ENCODE data around the gene ATXN10.

ATXN10 gene

DNA sequence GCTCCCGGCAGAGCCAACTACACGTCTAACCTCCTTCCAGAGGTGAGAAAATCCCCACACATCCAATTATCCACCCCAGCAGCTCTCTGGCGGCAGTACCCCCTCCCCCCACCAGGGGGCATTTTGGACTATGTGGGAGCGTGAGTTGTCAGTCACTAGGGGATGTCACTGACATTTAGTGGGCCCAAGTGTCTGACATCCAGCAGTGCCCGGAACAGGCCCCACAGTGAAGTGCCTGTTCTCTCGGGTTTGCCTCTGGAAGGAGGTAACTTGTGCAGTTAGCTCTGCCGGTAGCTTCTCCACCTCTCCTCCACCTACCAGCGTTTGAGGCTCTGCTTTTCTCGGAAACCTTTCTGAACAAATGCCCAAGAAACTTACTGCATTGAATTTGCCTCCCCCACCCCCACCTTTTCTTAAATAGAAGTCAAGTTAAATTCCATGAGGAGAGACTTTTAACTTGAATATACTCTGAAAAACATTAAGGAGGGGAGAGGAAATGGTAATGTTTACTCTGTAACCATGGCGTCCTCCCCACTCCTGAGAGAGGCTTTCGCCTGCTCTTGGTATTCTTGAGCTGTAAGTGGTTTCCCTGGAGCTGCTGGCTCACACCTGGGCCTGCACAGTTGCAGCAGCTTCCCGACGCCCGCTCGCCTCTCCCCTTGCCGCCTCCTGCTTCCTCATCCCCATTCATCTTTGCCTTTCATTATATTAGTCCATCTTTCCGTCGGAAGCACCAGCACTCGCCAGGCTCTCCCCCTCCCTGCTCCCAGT, 192.5 kb downstream of the ATXN10 start:
- peak; percentile 77 for DNase-seq (ENCODE audit: extremely low spot score)
- POLR2A ChIA-PET, result no interaction called here
- CTCF ChIA-PET, result interaction anchor here (0.5 to 1.5 kb wide), 12 partner anchors 11 to 242 kb away, joined by 3 to 5 read pairs (median 3); no protein-coding TSS in a partner anchor
- TF ChIP-seq ZNF384 (IDR thresholded peaks at IDR 0.05), result no peak
- TF ChIP-seq, protein P1, sequence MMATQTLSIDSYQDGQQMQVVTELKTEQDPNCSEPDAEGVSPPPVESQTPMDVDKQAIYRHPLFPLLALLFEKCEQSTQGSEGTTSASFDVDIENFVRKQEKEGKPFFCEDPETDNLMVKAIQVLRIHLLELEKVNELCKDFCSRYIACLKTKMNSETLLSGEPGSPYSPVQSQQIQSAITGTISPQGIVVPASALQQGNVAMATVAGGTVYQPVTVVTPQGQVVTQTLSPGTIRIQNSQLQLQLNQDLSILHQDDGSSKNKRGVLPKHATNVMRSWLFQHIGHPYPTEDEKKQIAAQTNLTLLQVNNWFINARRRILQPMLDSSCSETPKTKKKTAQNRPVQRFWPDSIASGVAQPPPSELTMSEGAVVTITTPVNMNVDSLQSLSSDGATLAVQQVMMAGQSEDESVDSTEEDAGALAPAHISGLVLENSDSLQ (IDR thresholded peaks at IDR 0.05), result peak; percentile 82
- no peak for TF ChIP-seq HDGF (IDR thresholded peaks at IDR 0.05; ENCODE audit: borderline replicate concordance)

DNA sequence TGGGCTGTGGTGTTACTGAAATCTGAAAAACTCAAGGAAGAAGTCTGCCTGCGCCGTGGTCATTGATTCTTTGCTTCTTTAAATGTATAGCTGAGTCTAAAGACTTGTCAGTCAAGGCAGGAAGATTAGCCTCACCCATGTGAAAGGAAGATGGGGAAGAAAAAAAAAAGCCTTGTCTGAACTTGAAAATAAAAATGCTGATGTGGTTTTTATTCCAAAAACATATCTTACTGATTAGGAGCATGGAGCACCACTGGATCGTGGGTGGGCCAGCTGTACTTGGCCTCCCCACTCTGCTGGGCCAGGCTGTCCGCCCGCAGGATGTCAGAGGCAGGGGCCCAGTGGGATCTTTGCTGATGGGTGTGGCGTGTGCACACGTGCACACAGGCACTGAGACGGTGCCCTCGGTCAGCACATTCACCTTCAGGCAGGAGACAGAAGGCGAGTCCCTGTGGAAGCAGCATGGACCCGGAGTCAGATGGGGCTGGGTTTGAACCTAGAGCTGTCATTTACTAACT, 193.4 kb downstream of the ATXN10 start:
- CTCF ChIA-PET, result interaction anchor here (0.7 to 1.5 kb wide), 2 partner anchors 20 to 763 kb away, joined by 3 read pairs; no protein-coding TSS in a partner anchor
- TF ChIP-seq CTBP1 (IDR thresholded peaks at IDR 0.05; ENCODE audit: borderline replicate concordance), result no peak
- no peak for TF ChIP-seq SUZ12 (IDR thresholded peaks at IDR 0.05)
- TF ChIP-seq ARNT (IDR thresholded peaks at IDR 0.05), result no peak
- TF ChIP-seq TARDBP (IDR thresholded peaks at IDR 0.05), result no peak
- TF ChIP-seq FOXA1 (IDR thresholded peaks at IDR 0.05), result no peak
- TF ChIP-seq SP1 (IDR thresholded peaks at IDR 0.05), result no peak
- TF ChIP-seq HDGF (IDR thresholded peaks at IDR 0.05; ENCODE audit: borderline replicate concordance), result no peak
- no peak for DNase-seq (ENCODE audit: extremely low spot score)
- POLR2A ChIA-PET, result no interaction called here

DNA sequence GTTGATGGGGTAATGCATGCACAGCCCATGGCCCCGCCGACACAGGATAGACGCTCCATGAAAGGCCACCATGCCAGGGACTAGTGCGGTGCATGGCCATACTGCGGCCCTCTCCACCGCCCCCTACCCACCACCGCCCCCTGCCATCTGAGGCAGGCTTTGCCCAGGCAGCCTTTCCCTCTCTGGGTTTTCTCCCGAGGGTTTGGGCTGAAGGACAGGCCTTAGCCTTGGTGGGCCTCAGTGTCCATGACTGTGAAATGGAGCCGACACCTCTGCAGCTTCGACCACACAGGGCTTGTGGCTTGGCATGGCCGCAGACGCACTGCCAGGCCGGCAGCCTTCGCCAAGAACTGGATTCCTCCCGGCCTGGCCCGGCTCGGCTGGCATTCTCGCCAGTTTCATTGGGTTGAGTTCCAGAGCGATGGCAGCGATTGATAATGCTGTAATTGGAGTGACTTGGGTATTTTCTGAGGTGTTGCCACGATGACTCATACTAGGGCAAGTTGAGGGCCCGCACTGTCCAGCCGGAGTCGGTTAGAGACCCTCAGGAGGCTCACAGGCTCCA, 194.0 kb downstream of the ATXN10 start:
- TF ChIP-seq ELF4 (IDR thresholded peaks at IDR 0.05) (no peak), FOXA1 (IDR thresholded peaks at IDR 0.05) (no peak), TARDBP (IDR thresholded peaks at IDR 0.05) (no peak), HDGF (IDR thresholded peaks at IDR 0.05; ENCODE audit: borderline replicate concordance) (no peak), NFRKB (IDR thresholded peaks at IDR 0.05) (no peak), FOXM1 (IDR thresholded peaks at IDR 0.05; ENCODE audit: borderline replicate concordance) (no peak), CTBP1 (IDR thresholded peaks at IDR 0.05; ENCODE audit: borderline replicate concordance) (no peak), L3MBTL2 (conservative IDR thresholded peaks at IDR 0.05) (no peak), FOXK2 (IDR thresholded peaks at IDR 0.05) (no peak), BHLHE40 (IDR thresholded peaks at IDR 0.05; ENCODE audit: borderline replicate concordance) (no peak), SUZ12 (IDR thresholded peaks at IDR 0.05) (no peak), ARNT (IDR thresholded peaks at IDR 0.05) (no peak)
- TF ChIP-seq, protein P1 (IDR thresholded peaks at IDR 0.05), result no peak
- ChIA-PET CTCF (interaction anchor here (1.5 kb wide), 1 partner anchor 21 kb away, joined by 3 read pairs; no protein-coding TSS in a partner anchor), POLR2A (no interaction called here)

DNA sequence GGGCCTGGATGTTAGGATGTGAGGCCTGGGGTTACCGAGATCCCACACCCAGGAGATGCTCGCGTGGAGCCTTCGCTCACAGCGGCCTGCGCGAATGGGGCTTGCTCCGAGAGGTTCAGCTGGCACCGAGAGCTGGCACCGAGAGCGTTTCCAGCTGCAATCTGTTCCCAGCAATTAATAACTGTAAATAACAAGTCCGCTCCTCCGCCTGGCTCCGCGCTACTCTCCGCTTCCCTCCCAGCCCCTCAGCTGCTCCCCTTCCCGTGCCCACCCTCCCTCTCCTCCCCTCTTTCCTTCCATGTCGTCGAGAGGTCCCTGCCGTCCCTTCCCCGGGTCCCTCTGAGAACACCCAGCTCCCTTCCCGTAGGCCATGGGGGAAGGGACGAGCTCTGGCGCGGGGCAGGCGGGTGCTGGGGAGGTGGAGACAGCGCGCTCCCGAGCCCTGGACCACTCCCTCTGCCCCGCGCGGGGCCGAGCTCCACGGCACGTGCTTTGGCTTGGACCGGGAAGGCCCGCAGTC, 194.6 kb downstream of the ATXN10 start:
- POLR2A ChIA-PET, result no interaction called here
- CTCF ChIA-PET, result no interaction called here
- no peak for DNase-seq (ENCODE audit: extremely low spot score)
- TF ChIP-seq TARDBP (IDR thresholded peaks at IDR 0.05) (no peak), ZNF384 (IDR thresholded peaks at IDR 0.05) (no peak), NFRKB (IDR thresholded peaks at IDR 0.05) (no peak), L3MBTL2 (conservative IDR thresholded peaks at IDR 0.05) (no peak), HDGF (IDR thresholded peaks at IDR 0.05; ENCODE audit: borderline replicate concordance) (no peak), FOXM1 (IDR thresholded peaks at IDR 0.05; ENCODE audit: borderline replicate concordance) (no peak), CTBP1 (IDR thresholded peaks at IDR 0.05; ENCODE audit: borderline replicate concordance) (no peak), ARNT (IDR thresholded peaks at IDR 0.05) (no peak), SUZ12 (IDR thresholded peaks at IDR 0.05) (no peak), ELF4 (IDR thresholded peaks at IDR 0.05) (no peak), FOXK2 (IDR thresholded peaks at IDR 0.05) (no peak)
- TF ChIP-seq, protein P1 (IDR thresholded peaks at IDR 0.05), result no peak

More for the DNA sequence above, 194.0 kb downstream of the ATXN10 start:
- no peak for DNase-seq (ENCODE audit: extremely low spot score)

DNA sequence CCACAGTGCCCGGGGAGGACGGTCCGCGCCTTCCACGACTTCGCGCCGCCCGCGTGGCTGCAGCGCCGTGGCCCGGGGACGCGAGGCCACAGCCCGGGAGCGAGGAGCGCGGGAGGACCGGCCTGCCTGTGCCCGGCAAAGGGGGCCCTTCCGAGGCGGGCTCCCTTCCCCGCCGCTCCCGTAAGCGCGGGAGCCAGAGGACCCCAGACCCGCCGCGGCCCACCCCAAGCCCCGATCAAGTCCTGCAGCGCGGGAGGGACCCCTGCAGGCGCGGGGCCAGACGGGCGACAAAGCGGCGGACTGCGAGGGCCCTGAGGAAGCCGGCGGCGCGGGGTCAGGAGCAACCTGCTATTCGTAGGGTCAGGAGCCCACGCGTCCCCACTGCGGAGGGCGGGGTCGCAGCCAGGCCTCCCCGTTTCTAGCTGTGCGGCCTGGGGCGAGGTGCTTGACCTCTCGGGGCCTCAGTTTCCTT, 195.0 kb downstream of the ATXN10 start:
- DNase-seq (ENCODE audit: extremely low spot score), result no peak
- CTCF ChIA-PET, result no interaction called here
- POLR2A ChIA-PET, result no interaction called here
- TF ChIP-seq CTBP1 (IDR thresholded peaks at IDR 0.05; ENCODE audit: borderline replicate concordance) (no peak), FOXA1 (IDR thresholded peaks at IDR 0.05) (no peak), SP1 (IDR thresholded peaks at IDR 0.05) (no peak), NFRKB (IDR thresholded peaks at IDR 0.05) (no peak), SUZ12 (IDR thresholded peaks at IDR 0.05) (no peak), ZNF384 (IDR thresholded peaks at IDR 0.05) (no peak), HDGF (IDR thresholded peaks at IDR 0.05; ENCODE audit: borderline replicate concordance) (no peak)

DNA sequence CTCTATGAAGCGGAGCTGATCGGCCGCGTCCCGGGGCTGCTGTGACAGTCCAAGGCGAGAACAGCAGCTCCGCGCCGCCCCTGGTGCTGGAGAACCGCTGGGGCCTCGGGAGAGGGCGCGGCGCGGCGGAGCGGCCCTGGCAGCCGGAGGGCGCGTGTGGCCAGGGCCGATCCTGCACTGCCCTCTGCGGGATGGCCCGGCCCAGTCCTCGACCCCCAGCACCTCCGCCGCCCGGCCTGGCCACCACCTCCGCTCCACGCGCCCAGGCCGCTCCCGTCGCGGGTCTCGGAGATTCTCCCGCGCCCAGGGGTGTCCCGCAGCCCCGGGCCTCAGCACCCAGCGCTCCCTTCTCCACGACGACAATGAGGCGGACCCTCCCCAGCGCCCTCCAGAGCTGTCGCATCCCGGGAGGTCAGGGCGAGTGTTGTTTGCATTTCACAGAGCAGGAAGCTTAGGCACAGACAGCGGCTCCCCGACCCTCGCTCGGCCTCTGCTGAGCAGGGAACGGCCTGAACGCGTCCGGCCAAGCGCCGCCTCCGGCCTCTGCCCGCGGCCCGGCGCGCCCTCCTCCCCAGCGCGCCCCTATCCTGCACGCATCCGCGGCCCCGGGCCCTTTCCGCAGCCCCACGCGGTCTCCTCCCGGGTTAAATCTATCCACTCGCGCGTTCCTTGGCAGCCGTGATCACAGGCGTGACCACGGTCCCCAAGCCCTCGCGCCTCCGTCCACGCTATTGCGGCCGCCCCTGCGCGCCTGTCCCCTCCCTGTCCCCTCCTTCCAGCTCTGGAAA, 195.7 kb downstream of the ATXN10 start:
- DNase-seq (ENCODE audit: extremely low spot score), result no peak
- TF ChIP-seq, protein P1 (IDR thresholded peaks at IDR 0.05), result no peak
- no peak for TF ChIP-seq LEF1 (IDR thresholded peaks at IDR 0.05; ENCODE audit: borderline replicate concordance)
- TF ChIP-seq TARDBP (IDR thresholded peaks at IDR 0.05), result no peak
- no peak for TF ChIP-seq ZNF384 (IDR thresholded peaks at IDR 0.05)
- no peak for TF ChIP-seq SUZ12 (IDR thresholded peaks at IDR 0.05)
- no peak for TF ChIP-seq FOXK2 (IDR thresholded peaks at IDR 0.05)
- TF ChIP-seq BHLHE40 (IDR thresholded peaks at IDR 0.05; ENCODE audit: borderline replicate concordance), result no peak
- TF ChIP-seq SP1 (IDR thresholded peaks at IDR 0.05), result no peak
- no peak for TF ChIP-seq CTBP1 (IDR thresholded peaks at IDR 0.05; ENCODE audit: borderline replicate concordance)
- TF ChIP-seq FOXM1 (IDR thresholded peaks at IDR 0.05; ENCODE audit: borderline replicate concordance), result no peak
- ChIA-PET POLR2A (no interaction called here), CTCF (no interaction called here)
